Measurements from ENCODE around the gene TMED1.
A peak's percentile ranks its signal among the peaks of the same experiment; 100 is the strongest.
"Not testable (repeated sequence)": the region's sequence is repeated elsewhere in the genome, so short reads cannot be mapped to it uniquely, and the experiment has no call there.

Gene TMED1

GRCh38 chr19:10835754-10836478 lies at the start of gene TMED1:
Gene TMED1, minus strand, starts transcription at chr19:10836212. Its CDS starts 21 bp downstream, at chr19:10836191.
- peak; percentile 94 for DNase-seq

GRCh38 chr19:10885201-10886169 lies 49.5 kb upstream of the TMED1 start:
- DNase-seq, result no peak

GRCh38 chr19:10884274-10884673 lies 48.3 kb upstream of the TMED1 start:
- DNase-seq, result no peak

GRCh38 chr19:10882108-10882457 lies 46.1 kb upstream of the TMED1 start:
- no peak for DNase-seq

GRCh38 chr19:10881403-10882107 lies 45.5 kb upstream of the TMED1 start:
- no peak for DNase-seq

- no peak for DNase-seq
Observed at GRCh38 chr19:10878253-10878652, 42.2 kb upstream of the TMED1 start.

GRCh38 chr19:10877608-10878007 lies 41.6 kb upstream of the TMED1 start:
- DNase-seq, result not testable (repeated sequence)

- DNase-seq, result no peak
Observed at GRCh38 chr19:10876459-10877240, 40.6 kb upstream of the TMED1 start.

- DNase-seq, result no peak
Observed at GRCh38 chr19:10874024-10874423, 38.0 kb upstream of the TMED1 start.

- peak; percentile 50 for DNase-seq
Observed at GRCh38 chr19:10872546-10873107, 36.6 kb upstream of the TMED1 start.

- DNase-seq, result peak; percentile 36
Observed at GRCh38 chr19:10871711-10872545, 35.9 kb upstream of the TMED1 start.

GRCh38 chr19:10870955-10871603 lies 35.1 kb upstream of the TMED1 start, which contains the start of gene CARM1:
Gene CARM1, plus strand, starts transcription at chr19:10871553. Its CDS starts 150 bp downstream, at chr19:10871703.
- peak; percentile 99 for DNase-seq

GRCh38 chr19:10870501-10870954 lies 34.5 kb upstream of the TMED1 start:
- DNase-seq, result no peak

GRCh38 chr19:10869872-10870311 lies 33.9 kb upstream of the TMED1 start:
- DNase-seq, result not testable (repeated sequence)

- DNase-seq, result no peak
Observed at GRCh38 chr19:10868872-10869547, 33.0 kb upstream of the TMED1 start.

- DNase-seq, result no peak
Observed at GRCh38 chr19:10866495-10866894, 30.5 kb upstream of the TMED1 start.

GRCh38 chr19:10864538-10864899 lies 28.5 kb upstream of the TMED1 start:
- peak; percentile 83 for DNase-seq

- no peak for DNase-seq
Observed at GRCh38 chr19:10863107-10863717, 27.2 kb upstream of the TMED1 start.

GRCh38 chr19:10862561-10863106 lies 26.6 kb upstream of the TMED1 start:
- no peak for DNase-seq
